H9 (cell line): ENCODE data around the gene CBY1. TPM values are rescaled to one million over a fixed set of nuclear protein-coding genes. Genes with fewer than 3 reads are reported as not detected.
A peak's percentile ranks its signal among the peaks of the same experiment; 100 is the strongest.

Experiments used
- DNase-seq: peaks from one replicate; pipeline ENCODE4 v3.0.0-alpha.2; 2017
- H2AFZ ChIP-seq: one replicate; pipeline ENCODE4 v1.6.1; 2013; ENCODE audit warnings: mild to moderate bottlenecking, low read length, control low read depth, moderate library complexity
- H2AK5ac ChIP-seq: 2 replicates; pipeline ENCODE4 v1.6.1; 2013; ENCODE audit warnings: low read length, control low read depth, mixed read lengths; ENCODE audit not compliant: insufficient read length
- H2BK120ac ChIP-seq: one replicate; pipeline ENCODE4 v1.6.1; 2013; ENCODE audit warnings: low read depth, mild to moderate bottlenecking, low read length, control low read depth, inconsistent platforms; ENCODE audit not compliant: poor library complexity, severe bottlenecking
- H2BK12ac ChIP-seq: 2 replicates; pipeline ENCODE4 v1.6.1; 2013; ENCODE audit warnings: low read length, control low read depth, mixed read lengths, low read depth; ENCODE audit not compliant: insufficient read length
- H2BK15ac ChIP-seq: 2 replicates; pipeline ENCODE4 v1.6.1; 2013; ENCODE audit warnings: low read depth, low read length, control low read depth
- H2BK20ac ChIP-seq: one replicate; pipeline ENCODE4 v1.6.1; 2013; ENCODE audit warnings: low read depth, mild to moderate bottlenecking, low read length, control low read depth, inconsistent platforms; ENCODE audit not compliant: poor library complexity, severe bottlenecking
- H2BK5ac ChIP-seq: 2 replicates; pipeline ENCODE4 v1.6.1; 2013; ENCODE audit warnings: low read length, control low read depth, mixed read lengths; ENCODE audit not compliant: insufficient read length
- H3K14ac ChIP-seq: 2 replicates; pipeline ENCODE4 v1.6.1; 2013; ENCODE audit warnings: low read length, control low read depth; ENCODE audit not compliant: insufficient read depth
- H3K18ac ChIP-seq: 2 replicates; pipeline ENCODE4 v1.6.1; 2013; ENCODE audit warnings: low read depth, mild to moderate bottlenecking, mixed read lengths, low read length, control low read depth; ENCODE audit not compliant: insufficient read length
- H3K23ac ChIP-seq: 2 replicates; pipeline ENCODE4 v1.6.1; 2013; ENCODE audit warnings: low read length, control low read depth, mixed read lengths, low read depth; ENCODE audit not compliant: insufficient read length
- H3K23me2 ChIP-seq: 2 replicates; pipeline ENCODE4 v1.6.1; 2013; ENCODE audit warnings: low read depth, mild to moderate bottlenecking, mixed read lengths, low read length, control low read depth; ENCODE audit not compliant: insufficient read length, poor library complexity, severe bottlenecking
- H3K27ac ChIP-seq: 2 replicates; pipeline ENCODE4 v1.5.1; 2013; ENCODE audit warnings: low read length, control low read depth, mixed read lengths, low read depth; ENCODE audit not compliant: insufficient read length
- H3K27me3 ChIP-seq: 2 replicates; pipeline ENCODE4 v1.6.1; 2013; ENCODE audit warnings: low read length, control low read depth, inconsistent platforms; ENCODE audit not compliant: insufficient read depth
- H3K4ac ChIP-seq: 2 replicates; pipeline ENCODE4 v1.6.1; 2013; ENCODE audit warnings: low read depth, mild to moderate bottlenecking, control low read depth, inconsistent platforms, low read length, moderate library complexity
- H3K4me1 ChIP-seq: 2 replicates; pipeline ENCODE4 v1.6.1; 2013; ENCODE audit warnings: low read length, control low read depth, inconsistent platforms; ENCODE audit not compliant: insufficient read depth
- H3K4me2 ChIP-seq: 2 replicates; pipeline ENCODE4 v1.6.1; 2013; ENCODE audit warnings: low read length, control low read depth, mixed read lengths; ENCODE audit not compliant: insufficient read length, insufficient read depth
- H3K56ac ChIP-seq: 2 replicates; pipeline ENCODE4 v1.6.1; 2013; ENCODE audit warnings: low read depth, mild to moderate bottlenecking, mixed read lengths, low read length, control low read depth; ENCODE audit not compliant: insufficient read length
- H3K79me1 ChIP-seq: 2 replicates; pipeline ENCODE4 v1.6.1; 2013; ENCODE audit warnings: low read depth, mild to moderate bottlenecking, moderate library complexity, low read length, control low read depth, inconsistent platforms; ENCODE audit not compliant: insufficient read depth, poor library complexity, severe bottlenecking
- H3K79me2 ChIP-seq: 2 replicates; pipeline ENCODE4 v1.6.1; 2013; ENCODE audit warnings: low read length, control low read depth, inconsistent platforms; ENCODE audit not compliant: insufficient read depth
- H3K9ac ChIP-seq: 2 replicates; pipeline ENCODE4 v1.6.1; 2013; ENCODE audit warnings: low read length, control low read depth, mixed read lengths; ENCODE audit not compliant: insufficient read length; ENCODE audit errors: extremely low read depth
- H3K9me3 ChIP-seq: one replicate; pipeline ENCODE4 v1.6.1; 2013; ENCODE audit warnings: low read depth, low read length, inconsistent platforms; ENCODE audit not compliant: control insufficient read depth
- H3T11ph ChIP-seq: one replicate; pipeline ENCODE4 v1.6.1; 2013; ENCODE audit warnings: mild to moderate bottlenecking, low read length, control low read depth, inconsistent platforms
- H4K20me1 ChIP-seq: one replicate; pipeline ENCODE4 v1.6.1; 2013; ENCODE audit not compliant: control insufficient read depth, insufficient read length, insufficient read depth
- H4K5ac ChIP-seq: 2 replicates; pipeline ENCODE4 v1.6.1; 2013; ENCODE audit warnings: low read depth, mild to moderate bottlenecking, mixed read lengths, low read length, control low read depth; ENCODE audit not compliant: insufficient read length
- H4K8ac ChIP-seq: replicated peaks from 2 replicates; pipeline ENCODE4 v1.6.1; 2013; ENCODE audit warnings: low read length, control low read depth, mixed read lengths, low read depth; ENCODE audit not compliant: insufficient read length
- H4K91ac ChIP-seq: 2 replicates; pipeline ENCODE4 v1.6.1; 2013; ENCODE audit warnings: low read depth, mild to moderate bottlenecking, moderate library complexity, mixed read lengths, low read length, control low read depth; ENCODE audit not compliant: insufficient read length
- H3K27ac Mint-ChIP-seq, 3 experiments: 2 replicates in 2 of 3; 3 replicates in 1 of 3; pipeline ENCODE4 v1.8.0; 2020 to 2021; ENCODE audit warnings: mixed read lengths in 3 of 3, mild to moderate bottlenecking in 1 of 3, moderate library complexity in 1 of 3
- H3K27me3 Mint-ChIP-seq: 2 replicates; pipeline ENCODE4 v1.8.0; 2021; ENCODE audit warnings: low read depth, mild to moderate bottlenecking, moderate library complexity, mixed read lengths
- H3K36me3 Mint-ChIP-seq, 3 experiments: 2 replicates in 2 of 3; 3 replicates in 1 of 3; pipeline ENCODE4 v1.8.0; 2020 to 2021; ENCODE audit warnings: low read depth in 3 of 3, mixed read lengths in 3 of 3; ENCODE audit not compliant: insufficient read depth in 1 of 3
- H3K4me1 Mint-ChIP-seq, 2 experiments: 2 replicates each; pipeline ENCODE4 v1.8.0; 2020; ENCODE audit warnings: mixed read lengths in 2 of 2
- H3K4me3 Mint-ChIP-seq, 2 experiments: 2 replicates in 1 of 2; 3 replicates in 1 of 2; pipeline ENCODE4 v1.8.0; 2020 to 2021; ENCODE audit warnings: mild to moderate bottlenecking in 2 of 2, mixed read lengths in 2 of 2, moderate library complexity in 1 of 2
- H3K9me3 Mint-ChIP-seq, 2 experiments: 2 replicates in 1 of 2; 3 replicates in 1 of 2; pipeline ENCODE4 v1.8.0; 2020; ENCODE audit warnings: mild to moderate bottlenecking in 2 of 2, mixed read lengths in 2 of 2, moderate library complexity in 1 of 2
- CTCF ChIP-seq: fragments of 200-600 bp; sonication (generic); conservative IDR thresholded peaks from 3 replicates; pipeline ENCODE4 v1.8.0; 2021; ENCODE audit warnings: antibody characterized with exemption, mild to moderate bottlenecking
- WGBS: extraction: QIAGEN DNeasy Blood & Tissue Kit; methylation state at CpG from one replicate; pipeline ENCODE4 v1.1.7; 2013; ENCODE audit warnings: missing lambda C conversion rate, low lambda C conversion rate, mixed read lengths; ENCODE audit not compliant: insufficient read length; ENCODE audit errors: extremely low coverage; 5-methylcytosine and 5-hydroxymethylcytosine counted together
- total RNA-seq: library from RNA; stranded (reverse); gene quantifications from 2 replicates; pipeline ENCODE4 v1.2.1, GENCODE V29; 2021

The CBY1 gene
- total RNA-seq, 1 experiment from 2014 or later = 26.6 TPM

GRCh38 chr22:38713921-38714320 is 57.5 kb downstream of the CBY1 start:
- Histone ChIP-seq H2BK5ac (no peak overlapping the region), H4K20me1 (no peaks in the 10 kb centered on the region), H4K5ac (no peak overlapping the region), H3K23ac (no peak overlapping the region), H3K14ac (no peak overlapping the region), H3K27ac (no peak overlapping the region), H2AFZ (no peak overlapping the region), H3K79me1 (peaks cover 4% of the 10 kb centered on the region), H3K56ac (no peak overlapping the region), H3K79me2 (peaks cover 24% of the 10 kb centered on the region; the same call in 1 of the 2 replicates), H2BK15ac (no peak overlapping the region), H2AK5ac (no peak overlapping the region), H2BK12ac (no peak overlapping the region), H3T11ph (no peak overlapping the region), H3K23me2 (no peaks in the 10 kb centered on the region), H2BK120ac (no peak overlapping the region), H3K18ac (no peak overlapping the region), H2BK20ac (no peak overlapping the region), H3K4me2 (no peak overlapping the region), H3K4ac (no peak overlapping the region), H3K27me3 (no peaks in the 10 kb centered on the region), H3K9ac (no peak overlapping the region), H3K9me3 (no peaks in the 10 kb centered on the region), H4K8ac (no peak overlapping the region), H4K91ac (no peak overlapping the region), H3K4me1 (peaks cover 10% of the 10 kb centered on the region; the same call in 1 of the 2 replicates)
- Mint-ChIP-seq H3K4me3 (no peak overlapping the region; a peak in 1 of 5 replicates), H3K4me1 (peaks cover 29 to 46% of the 10 kb centered on the region in 2 experiments), H3K9me3 (no peaks in the 10 kb centered on the region), H3K27ac (peak overlapping the region; percentile 11 to 82 (median 42); a peak in 4 of 7 replicates), H3K36me3 (peaks cover 20 to 67% (median 60%) of the 10 kb centered on the region in 3 experiments), H3K27me3 (no peaks in the 10 kb centered on the region)
- WGBS = no CpG with 5 or more reads among the region's 8 CpGs
- no peak for DNase-seq
- TF ChIP-seq CTCF = no peak
